B cell (primary cell): ENCODE data around the gene TRIM17. TPM values are rescaled to one million over a fixed set of nuclear protein-coding genes. Genes with fewer than 3 reads are reported as not detected.

Experiments
- ATAC-seq: fragments of 200-7000 bp; cut with Tn5 transposase; one replicate; pipeline ENCODE4 v1.10.0; 2021; ENCODE audit warnings: low read depth, mild to moderate bottlenecking, moderate number of reproducible peaks, moderate library complexity
- CTCF ChIA-PET: fragments of 350-600 bp; sonication (Branson Sonifier 250); formaldehyde crosslinking; loops from one replicate; lab custom pipeline; 2021; ENCODE audit warnings: antibody characterized with exemption, inconsistent platforms; lab: Charles Lee
- POLR2A ChIA-PET: fragments of 350-600 bp; sonication (Branson Sonifier 250); formaldehyde crosslinking; loops from one replicate; lab custom pipeline; 2021; ENCODE audit warnings: antibody characterized with exemption; lab: Charles Lee
- DNase-seq: peaks from one replicate; pipeline ENCODE4 v3.0.0; 2013
- H2AFZ ChIP-seq: 2 replicates; pipeline ENCODE4 v1.6.1; 2012; ENCODE audit warnings: mild to moderate bottlenecking, low read depth, low read length; ENCODE audit not compliant: insufficient read depth, poor library complexity, severe bottlenecking
- H3K27ac ChIP-seq, 2 donors: 1 replicate in 1 of 2; 2 replicates in 1 of 2; pipeline ENCODE4 v1.5.1; 2012 to 2013; ENCODE audit warnings: low read length in 2 of 2, mild to moderate bottlenecking in 2 of 2, moderate library complexity in 1 of 2
- H3K27me3 ChIP-seq, 4 experiments: fragments of 200-600 bp in 1 of 4; sonication (generic) in 1 of 4; replicated peaks in 1 of 4; 1 replicate in 2 of 4; 2 replicates in 2 of 4; pipeline versions ENCODE4 v1.6.1 to v1.7.0; 2013 to 2016; ENCODE audit warnings: low read length in 3 of 4, mild to moderate bottlenecking in 2 of 4, mixed read lengths in 1 of 4, moderate library complexity in 1 of 4; ENCODE audit not compliant: insufficient read depth in 4 of 4, control insufficient read depth in 3 of 4; ENCODE audit errors: control extremely low read depth in 1 of 4
- H3K36me3 ChIP-seq, 2 experiments: replicated peaks in 1 of 2; 1 replicate in 1 of 2; 2 replicates in 1 of 2; pipeline versions ENCODE4 v1.6.1 to v1.7.1; 2013; ENCODE audit warnings: low read length in 1 of 2; ENCODE audit not compliant: insufficient read depth in 2 of 2, control insufficient read depth in 1 of 2; ENCODE audit errors: control extremely low read depth in 1 of 2, extremely low read depth in 1 of 2
- H3K4me1 ChIP-seq, 2 donors: fragments of 200-600 bp in 1 of 2; sonication (generic) in 1 of 2; 1 replicate in 1 of 2; 2 replicates in 1 of 2; pipeline versions ENCODE4 v1.5.1 to v1.6.1; 2013 to 2017; ENCODE audit warnings: low read length in 2 of 2; ENCODE audit not compliant: control insufficient read depth in 2 of 2, insufficient read depth in 2 of 2
- H3K4me2 ChIP-seq: replicated peaks from 2 replicates; pipeline ENCODE3; 2012; ENCODE audit warnings: mild to moderate bottlenecking, low read depth, low read length; ENCODE audit not compliant: poor library complexity, severe bottlenecking
- H3K4me3 ChIP-seq, 5 experiments: fragments of 200-600 bp in 1 of 5; sonication (generic) in 1 of 5; 1 replicate in 3 of 5; 2 replicates in 2 of 5; pipeline versions ENCODE4 v1.5.1 to v1.7.0; 2011 to 2016; ENCODE audit warnings: low read length in 4 of 5, mild to moderate bottlenecking in 4 of 5, low read depth in 2 of 5, control low read depth in 1 of 5, moderate library complexity in 1 of 5; ENCODE audit not compliant: insufficient read depth in 1 of 5; ENCODE audit errors: control extremely low read depth in 1 of 5, extremely low read depth in 1 of 5
- H3K79me2 ChIP-seq: fragments of 200-600 bp; sonication (generic); one replicate; pipeline ENCODE4 v1.6.0; 2016; ENCODE audit warnings: low read length; ENCODE audit not compliant: control insufficient read depth, insufficient read depth
- H3K9ac ChIP-seq: fragments of 200-600 bp; sonication (generic); 2 replicates; pipeline ENCODE4 v1.6.1; 2017; ENCODE audit warnings: mild to moderate bottlenecking, low read length, moderate library complexity
- H3K9me3 ChIP-seq, 3 donors: one replicate each; pipeline versions ENCODE4 v1.6.1 to v1.7.1; 2013; ENCODE audit warnings: low read length in 2 of 3; ENCODE audit not compliant: control insufficient read depth in 2 of 3, insufficient read depth in 1 of 3; ENCODE audit errors: control extremely low read depth in 1 of 3
- H4K20me1 ChIP-seq: 2 replicates; pipeline ENCODE4 v1.6.0; 2012; ENCODE audit warnings: mild to moderate bottlenecking, low read length; ENCODE audit not compliant: insufficient read depth, control insufficient read depth, poor library complexity, severe bottlenecking
- H3K27ac Mint-ChIP-seq: one replicate; pipeline ENCODE4 v1.8.0; 2021; ENCODE audit warnings: mixed read lengths
- H3K27me3 Mint-ChIP-seq: one replicate; pipeline ENCODE4 v1.8.0; 2021; ENCODE audit warnings: mixed read lengths
- H3K4me1 Mint-ChIP-seq: one replicate; pipeline ENCODE4 v1.8.0; 2021; ENCODE audit warnings: mixed read lengths
- H3K4me3 Mint-ChIP-seq: one replicate; pipeline ENCODE4 v1.8.0; 2021; ENCODE audit warnings: mixed read lengths
- H3K9me3 Mint-ChIP-seq: one replicate; pipeline ENCODE4 v1.8.0; 2022; ENCODE audit warnings: mixed read lengths; ENCODE audit not compliant: insufficient read depth
- CTCF ChIP-seq: fragments of 200-600 bp; IDR thresholded peaks from one replicate; pipeline ENCODE4 v1.8.0; 2022; ENCODE audit warnings: antibody characterized with exemption, mild to moderate bottlenecking
- EZH2 ChIP-seq: IDR thresholded peaks from 2 replicates; pipeline ENCODE4 v1.6.1; 2012; ENCODE audit warnings: borderline replicate concordance, low read depth, mild to moderate bottlenecking, moderate library complexity, low read length; ENCODE audit not compliant: insufficient read depth, poor library complexity, severe bottlenecking
- WGBS: methylation state at CpG from one replicate; pipeline ENCODE4 v1.1.5; 2013; ENCODE audit warnings: missing lambda C conversion rate; ENCODE audit not compliant: insufficient coverage; 5-methylcytosine and 5-hydroxymethylcytosine counted together
- intact Hi-C: fragments of 100-400 bp; cut with micrococcal nuclease; formaldehyde crosslinking; loops from one replicate; pipeline ENCODE4 v1.10.0; 2022
- polyA plus RNA-seq: library from polyadenylated mRNA; depleted of rRNA; stranded (reverse); fragments of >200 nt; gene quantifications from 2 replicates; pipeline ENCODE4 v1.2.3, GENCODE V29; 2012
- total RNA-seq, 2 donors: library from RNA; stranded (reverse); fragments of 120-200 nt in 1 of 2; gene quantifications; 1 replicate in 1 of 2; 2 replicates in 1 of 2; pipeline versions ENCODE4 v1.2.3 to v1.2.4, GENCODE V29; 2013 to 2022

The TRIM17 gene
- total and polyA plus RNA-seq, 2 donors (not counting 1 experiment from before 2014, with no cell fraction given) = not detected

GRCh38 chr1:228414511-228415211 lies 2.0 kb downstream of the TRIM17 start:
- Mint-ChIP-seq H3K4me3 (no peak overlapping the region), H3K9me3 (no peaks in the 10 kb centered on the region), H3K27me3 (peaks cover 36% of the 10 kb centered on the region), H3K27ac (no peak overlapping the region), H3K4me1 (peaks cover 16% of the 10 kb centered on the region)
- no peak overlapping the region for H3K4me2 ChIP-seq
- H3K27ac ChIP-seq = no peak overlapping the region
- WGBS = 93% methylated on average over 25 of the region's 25 CpGs
- no peaks in the 10 kb centered on the region for H4K20me1 ChIP-seq
- peaks cover 0 to 11% (median 0%) of the 10 kb centered on the region in 3 donors for H3K9me3 ChIP-seq
- ChIA-PET CTCF (interaction anchor here (1.0 kb wide), 1 partner anchor 201 kb away, joined by 3 read pairs; no protein-coding TSS in a partner anchor), POLR2A (interaction anchor here (0.8 kb wide), 1 partner anchor 8 kb away, joined by 6 read pairs; the partner anchor contains the start of gene TRIM11)
- H3K27me3 ChIP-seq = peaks cover 0 to 31% (median 23%) of the 10 kb centered on the region in 4 experiments
- intact Hi-C loops = no loop called here
- ATAC-seq (no peak), DNase-seq (no peak)
- no peak overlapping the region for H2AFZ ChIP-seq
- no peak overlapping the region for H3K4me3 ChIP-seq
- TF ChIP-seq CTCF (no peak), EZH2 (no peak)
- H3K36me3 ChIP-seq = no peaks in the 10 kb centered on the region
- H3K9ac ChIP-seq = no peak overlapping the region
- no peaks in the 10 kb centered on the region for H3K79me2 ChIP-seq
- H3K4me1 ChIP-seq = peaks cover 17 to 20% of the 10 kb centered on the region in 2 donors
